HAP-1 (cell line): ENCODE measurements around the gene GATC.

Source experiments
- DNase-seq, 2 experiments: peaks; one replicate each; pipeline ENCODE4 v3.0.0-alpha.2; 2016 to 2020; ENCODE audit warnings: low spot score in 2 of 2
- H3K27me3 ChIP-seq: fragments of 250-450 bp; sonication (Bioruptor Pico); 2 replicates; pipeline ENCODE4 v1.5.1; 2020; ENCODE audit warnings: low read depth, mild to moderate bottlenecking, moderate library complexity
- H3K36me3 ChIP-seq: fragments of 250-450 bp; sonication (Bioruptor Pico); replicated peaks from 2 replicates; pipeline ENCODE4 v1.5.1; 2020; ENCODE audit warnings: mild to moderate bottlenecking
- H3K4me1 ChIP-seq: fragments of 250-450 bp; sonication (Bioruptor Pico); 2 replicates; pipeline ENCODE4 v1.5.1; 2020; ENCODE audit warnings: mild to moderate bottlenecking
- H3K4me3 ChIP-seq: fragments of 250-450 bp; sonication (Bioruptor Pico); 2 replicates; pipeline ENCODE4 v1.5.1; 2020; ENCODE audit warnings: mild to moderate bottlenecking, moderate library complexity
- H3K9me3 ChIP-seq: fragments of 250-450 bp; sonication (Bioruptor Pico); 2 replicates; pipeline ENCODE4 v1.5.1; 2020; ENCODE audit warnings: mild to moderate bottlenecking, moderate library complexity
- in situ Hi-C: fragments of 300-500 bp; cut with MboI; formaldehyde crosslinking; loops from 3 replicates; pipeline ENCODE4 v1.14.3; 2020; ENCODE audit warnings: low sequenced_read_pairs, inconsistent platforms, mixed read lengths

GATC gene

GRCh38 chr12:120508537-120508936, 62.3 kb downstream of the GATC start:
- no peak overlapping the region for H3K4me3 ChIP-seq
- H3K4me1 ChIP-seq = peaks cover 9% of the 10 kb centered on the region
- no peaks in the 10 kb centered on the region for H3K9me3 ChIP-seq
- DNase-seq = no peak
- H3K36me3 ChIP-seq = peaks cover 34% of the 10 kb centered on the region
- no peaks in the 10 kb centered on the region for H3K27me3 ChIP-seq
- in situ Hi-C loops = no loop called here
